HG03575 (cell line): ENCODE results near the gene NFAT5.

Source experiments
- ATAC-seq: cut with Tn5 transposase; IDR thresholded peaks from one replicate; pipeline ENCODE4 v1.9.1; 2021; ENCODE audit not compliant: unreplicated experiment, insufficient number of reproducible peaks, low FRiP score; ENCODE audit errors: extremely low read depth

Gene NFAT5

DNA sequence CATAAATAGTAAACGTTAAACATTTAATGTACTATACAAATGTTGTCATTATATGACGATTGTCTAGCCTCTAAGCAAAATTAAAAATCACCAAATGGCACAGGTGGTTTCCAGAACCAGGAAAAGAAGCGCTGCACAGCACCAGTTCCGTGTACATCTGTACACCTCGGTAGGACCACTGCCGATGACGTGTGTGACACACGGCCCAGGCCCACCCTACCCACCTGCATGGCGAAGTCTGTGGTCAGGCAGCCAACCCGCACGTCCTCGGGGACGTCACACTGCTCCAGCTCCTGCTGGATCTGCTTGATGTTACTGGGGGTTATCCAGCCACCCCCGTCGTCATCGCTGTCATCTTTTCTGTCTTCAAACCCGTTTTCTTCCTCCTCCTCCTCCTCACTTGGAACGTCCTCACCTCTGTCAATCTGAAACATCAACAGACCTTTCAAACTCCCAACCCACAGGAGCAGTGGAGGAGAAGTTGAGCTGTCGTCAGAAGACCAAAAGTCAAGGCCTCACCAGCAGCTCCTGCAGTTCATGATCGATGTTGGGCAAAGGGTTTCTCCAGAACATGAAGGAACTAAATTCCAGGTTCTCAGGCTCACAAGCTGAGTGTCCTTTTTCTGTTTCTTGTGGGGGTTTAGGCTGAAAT, 183.1 kb downstream of the NFAT5 start:
- no peak for ATAC-seq

DNA sequence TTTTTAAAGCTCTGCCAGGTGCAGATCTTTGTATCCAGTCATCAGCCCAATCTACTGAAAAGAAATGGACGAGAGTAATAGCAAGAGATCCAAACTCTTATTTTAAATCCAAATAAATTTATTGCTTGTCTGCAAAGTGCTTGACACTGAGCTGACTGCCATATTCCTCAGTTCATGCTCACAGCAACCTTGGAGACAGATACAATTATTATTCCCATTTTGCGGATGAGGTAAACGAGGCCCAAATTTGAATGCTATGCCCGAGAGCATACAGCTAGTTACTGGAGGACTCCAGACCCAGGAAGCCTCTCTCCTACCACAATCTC, 188.3 kb downstream of the NFAT5 start:
- ATAC-seq: no peak
